Activated naive CD4-positive, alpha-beta T cell treated with anti-CD3 and anti-CD28 coated beads, Interleukin-2, amount 50 U/mL, for 72 hours (primary cell): ENCODE measurements around the gene CACNA1G. TPM values are rescaled to one million over a fixed set of nuclear protein-coding genes. Genes with fewer than 3 reads are reported as not detected.

Experiments
- ATAC-seq, 2 donors: fragments of 150-1000 bp; cut with Tn5 transposase; 2 replicates each; pipeline ENCODE4 v1.10.0; 2021; ENCODE audit warnings: mild to moderate bottlenecking in 2 of 2, moderate library complexity in 2 of 2
- DNase-seq, 2 donors: peaks; one replicate each; pipeline ENCODE4 v3.0.0; 2021 to 2022; ENCODE audit warnings: low spot score in 2 of 2
- H3K27ac Mint-ChIP-seq, 2 donors: one replicate each; pipeline ENCODE4 v1.8.0; 2022; ENCODE audit warnings: mild to moderate bottlenecking in 2 of 2, mixed read lengths in 2 of 2
- H3K36me3 Mint-ChIP-seq, 2 donors: one replicate each; pipeline ENCODE4 v1.8.0; 2022; ENCODE audit warnings: mixed read lengths in 2 of 2
- H3K9me3 Mint-ChIP-seq, 2 donors: one replicate each; pipeline ENCODE4 v1.8.0; 2022; ENCODE audit warnings: mixed read lengths in 2 of 2
- total RNA-seq, 2 donors: library from RNA; stranded (reverse); gene quantifications; one replicate each; pipeline ENCODE4 v1.2.3, GENCODE V29; 2022

CACNA1G gene
- total RNA-seq, 2 donors from 2014 or later = 0.14 TPM; not detected in 1

DNA sequence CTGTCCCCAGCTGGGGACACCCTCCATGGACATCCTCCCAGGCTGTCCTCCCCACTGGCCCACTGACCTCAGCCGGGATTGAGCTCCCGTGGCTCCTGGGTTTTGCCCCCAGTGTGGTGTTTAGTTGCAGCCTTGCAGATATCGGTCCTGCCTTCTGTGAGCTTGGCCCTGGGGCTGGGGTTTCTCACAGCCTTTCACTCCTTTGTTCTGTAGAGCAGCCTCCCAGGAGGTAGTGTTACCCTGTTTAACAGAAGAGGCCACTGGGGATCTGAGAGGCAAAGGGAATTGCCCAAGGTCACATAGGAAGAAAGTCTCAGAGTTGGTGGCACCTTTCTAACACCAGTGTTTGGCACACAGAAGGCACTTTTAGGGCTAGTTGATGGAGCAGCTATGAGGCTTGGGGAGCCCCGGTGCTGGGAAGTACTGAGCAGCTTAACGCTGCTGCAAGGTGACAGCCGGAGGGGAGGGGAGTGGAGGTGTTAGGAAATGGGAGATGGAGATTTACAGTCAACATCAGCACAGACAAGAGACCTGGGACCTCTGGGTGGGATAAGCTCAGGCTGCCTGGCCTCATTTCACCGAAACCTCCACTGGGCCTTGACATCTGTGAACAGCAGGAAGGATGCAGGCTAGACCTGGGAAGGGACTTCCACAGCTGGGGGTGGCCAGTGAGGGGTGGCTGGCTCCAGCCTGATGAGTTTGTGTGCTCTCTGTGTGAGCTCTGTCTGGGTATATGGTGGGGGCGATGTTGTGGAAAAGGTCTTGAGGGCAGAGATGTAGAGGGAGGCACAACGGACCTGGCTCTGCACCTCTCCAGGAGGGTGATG is 26.1 kb downstream of the CACNA1G start:
- ATAC-seq (no peak), DNase-seq (no peak)
- H3K36me3 Mint-ChIP-seq = no peaks in the 10 kb centered on the region
- H3K27ac Mint-ChIP-seq = peak overlapping the region in 1 of 2 donors; percentile 54
- no peaks in the 10 kb centered on the region for H3K9me3 Mint-ChIP-seq

DNA sequence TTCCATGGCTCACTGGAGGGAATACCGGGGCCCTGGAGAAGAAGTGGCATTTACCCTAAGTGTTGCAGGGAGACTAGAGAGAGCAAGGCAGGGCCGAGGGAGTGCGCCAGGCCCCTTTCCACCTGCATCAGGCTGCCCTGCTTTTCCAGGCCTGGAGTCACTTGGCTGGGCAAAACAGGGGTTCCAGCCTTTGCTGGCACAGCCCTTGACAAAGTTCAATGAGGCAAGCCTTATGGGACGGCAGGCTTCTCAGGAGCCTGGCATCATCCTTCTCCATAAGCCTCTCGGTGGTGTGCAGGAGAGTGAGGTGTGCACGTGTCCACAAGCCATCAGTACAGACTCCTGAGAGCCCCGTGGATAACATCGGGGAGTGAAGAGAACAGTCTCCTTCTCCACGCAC is 27.1 kb downstream of the CACNA1G start:
- no peaks in the 10 kb centered on the region for H3K9me3 Mint-ChIP-seq
- no peak for DNase-seq
- H3K27ac Mint-ChIP-seq = no peak overlapping the region

DNA sequence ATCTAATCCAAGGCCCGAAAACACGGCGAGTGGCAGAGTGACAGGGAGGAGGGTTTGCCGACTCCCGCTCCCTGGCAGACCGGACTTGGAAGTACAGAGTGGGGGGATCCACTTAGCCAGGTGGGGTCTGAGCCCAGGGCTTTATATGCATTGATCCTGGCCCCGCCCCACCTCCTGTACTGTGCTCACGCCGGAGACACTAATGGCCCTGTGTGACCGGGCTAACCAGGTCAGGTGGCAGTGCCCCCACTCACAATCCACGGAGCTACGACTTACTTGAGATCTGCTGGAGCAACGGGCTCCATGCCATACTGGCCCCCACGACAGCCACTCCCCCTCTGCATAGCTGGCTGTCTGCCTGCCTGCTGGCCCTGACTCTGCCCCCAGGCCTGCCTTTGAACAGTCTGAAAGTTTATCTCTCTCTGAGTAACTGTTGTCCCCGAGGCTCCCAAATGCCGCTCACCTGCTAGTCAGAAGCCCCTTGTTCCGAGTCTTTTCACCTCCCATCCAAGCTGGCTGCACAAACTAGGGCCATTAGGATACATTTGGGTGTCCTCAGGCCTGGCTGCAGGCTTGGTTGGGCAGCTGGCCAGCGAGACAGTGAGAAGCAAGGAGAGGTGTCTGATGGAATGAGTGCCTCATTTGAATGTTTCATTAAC is 28.0 kb downstream of the CACNA1G start:
- Mint-ChIP-seq H3K27ac (peak overlapping the region in 1 of 2 donors; percentile 68), H3K9me3 (no peaks in the 10 kb centered on the region), H3K36me3 (no peaks in the 10 kb centered on the region)
- ATAC-seq (no peak), DNase-seq (no peak)

More for the DNA sequence above, 27.1 kb downstream of the CACNA1G start:
- ATAC-seq = no peak
- H3K36me3 Mint-ChIP-seq = no peaks in the 10 kb centered on the region

DNA sequence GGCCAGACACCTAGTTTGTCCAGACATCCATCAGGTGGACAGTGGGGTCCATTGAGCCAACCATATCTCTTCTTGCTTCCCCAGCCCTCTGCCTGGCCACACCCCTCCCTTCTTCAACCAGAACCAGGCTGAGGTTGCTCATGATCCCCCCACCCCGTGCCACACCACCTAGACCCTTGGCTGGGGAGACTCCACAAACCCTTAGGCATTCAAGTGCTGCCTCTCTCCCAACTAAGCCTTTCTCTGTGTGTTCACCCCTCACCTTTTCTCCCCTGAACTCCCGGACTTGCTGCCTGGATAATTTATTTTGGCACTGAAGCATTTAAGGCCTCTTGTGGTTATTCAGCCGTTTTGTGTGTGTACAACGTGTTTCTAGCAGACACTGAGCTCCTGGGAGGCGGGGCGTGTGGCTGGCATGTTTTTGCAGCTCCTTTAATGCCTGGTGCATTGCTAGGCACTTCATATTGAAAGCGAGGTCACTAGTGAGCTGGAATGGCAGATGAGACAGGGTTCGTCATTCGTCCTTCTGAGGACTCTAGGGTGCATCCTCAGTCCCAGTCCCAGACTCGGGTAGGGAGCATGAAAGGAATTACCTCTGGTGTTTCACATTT is 28.7 kb downstream of the CACNA1G start:
- ATAC-seq = no peak
- Mint-ChIP-seq H3K27ac (no peak overlapping the region), H3K9me3 (no peaks in the 10 kb centered on the region), H3K36me3 (no peaks in the 10 kb centered on the region)
- DNase-seq = no peak

DNA sequence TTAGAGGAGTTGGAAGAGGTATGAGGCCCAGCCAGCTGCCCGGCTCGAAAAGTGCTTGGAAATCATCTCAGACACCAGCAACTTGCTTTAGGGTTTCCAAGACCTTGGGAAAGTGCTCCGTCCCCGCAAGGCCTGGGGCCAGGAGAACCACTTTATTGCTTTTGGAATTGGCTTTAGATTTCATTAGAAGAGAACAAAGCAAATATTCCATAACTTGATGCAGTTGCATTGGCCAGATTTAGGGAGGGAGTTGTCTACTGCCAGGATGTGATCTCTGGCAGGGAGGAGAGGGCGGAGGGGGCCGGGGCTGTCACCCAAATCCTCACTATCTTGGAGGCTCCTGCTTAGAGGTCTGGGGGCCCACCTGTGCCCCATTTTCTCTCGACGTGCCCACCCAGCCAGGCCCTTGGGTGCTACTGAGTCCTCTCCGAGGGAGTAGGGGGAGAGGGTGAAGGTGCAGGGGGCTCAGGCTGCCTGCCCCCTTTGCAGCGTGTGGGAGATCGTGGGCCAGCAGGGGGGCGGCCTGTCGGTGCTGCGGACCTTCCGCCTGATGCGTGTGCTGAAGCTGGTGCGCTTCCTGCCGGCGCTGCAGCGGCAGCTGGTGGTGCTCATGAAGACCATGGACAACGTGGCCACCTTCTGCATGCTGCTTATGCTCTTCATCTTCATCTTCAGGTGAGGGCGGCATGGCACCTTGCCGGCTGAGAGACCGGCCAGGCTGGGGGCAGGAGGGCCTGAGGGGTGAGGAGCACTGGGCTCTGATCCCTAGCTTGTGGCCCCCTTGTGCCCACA is 30.6 kb downstream of the CACNA1G start:
- no peaks in the 10 kb centered on the region for H3K9me3 Mint-ChIP-seq
- DNase-seq = no peak
- no peak for ATAC-seq
- no peaks in the 10 kb centered on the region for H3K36me3 Mint-ChIP-seq
- H3K27ac Mint-ChIP-seq = no peak overlapping the region

DNA sequence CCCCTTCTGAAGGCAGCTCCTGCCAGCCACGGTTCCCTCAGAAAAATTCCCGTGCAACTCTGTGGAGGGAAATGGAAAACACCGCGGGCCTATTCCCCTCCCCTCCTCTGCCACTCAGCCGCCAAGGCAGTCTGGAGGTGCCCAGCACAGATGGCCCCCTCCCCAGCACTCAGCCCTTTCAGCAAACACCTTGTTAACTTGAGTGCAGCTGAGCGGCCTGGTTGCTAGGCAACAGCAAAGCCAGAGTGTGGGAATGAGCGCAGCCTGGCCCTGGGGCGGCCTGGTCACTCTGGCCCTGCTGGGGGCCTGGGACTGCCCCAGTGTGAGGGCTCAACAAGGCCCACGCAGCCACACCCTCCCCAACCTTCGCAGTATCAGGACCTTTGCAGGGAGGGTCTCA is 32.8 kb downstream of the CACNA1G start:
- no peaks in the 10 kb centered on the region for H3K9me3 Mint-ChIP-seq
- DNase-seq = no peak
- no peak for ATAC-seq

DNA sequence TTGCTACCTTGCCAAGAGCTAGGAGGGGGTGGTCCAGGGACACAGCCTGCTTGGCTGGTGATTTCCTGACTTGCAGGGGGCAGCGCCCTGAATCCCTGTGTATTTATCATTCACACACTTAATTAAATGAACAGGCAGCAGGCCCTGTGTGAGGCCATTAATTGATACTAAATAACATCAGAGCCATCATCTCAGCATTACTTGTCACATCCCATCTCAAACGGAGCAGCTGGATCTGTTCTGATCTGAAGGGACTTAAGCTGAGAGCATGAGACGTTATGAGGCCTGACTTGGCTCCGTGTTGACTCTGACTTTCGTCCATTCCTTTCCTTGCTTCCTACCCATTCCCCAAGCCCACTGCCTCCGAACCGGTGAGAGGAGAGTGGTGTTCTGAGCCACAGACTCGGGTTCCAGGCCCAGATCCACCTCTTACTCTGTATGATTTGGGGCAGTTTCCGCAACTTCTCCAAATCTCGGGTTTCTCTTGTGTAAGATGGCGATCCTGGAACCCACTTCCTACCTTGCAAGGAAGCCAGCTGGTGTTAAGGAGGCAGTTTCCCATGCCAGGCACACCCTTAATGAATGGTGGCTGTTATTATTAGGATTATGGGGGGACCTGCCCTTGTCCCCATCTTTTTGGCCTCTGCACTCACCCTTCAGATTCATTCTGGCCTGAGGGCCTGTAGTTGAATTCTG is 33.8 kb downstream of the CACNA1G start:
- no peaks in the 10 kb centered on the region for H3K36me3 Mint-ChIP-seq
- no peaks in the 10 kb centered on the region for H3K9me3 Mint-ChIP-seq
- ATAC-seq (no peak), DNase-seq (no peak)
- H3K27ac Mint-ChIP-seq = no peak overlapping the region

More for the DNA sequence above, 32.8 kb downstream of the CACNA1G start:
- H3K27ac Mint-ChIP-seq = no peak overlapping the region
- H3K36me3 Mint-ChIP-seq = no peaks in the 10 kb centered on the region

DNA sequence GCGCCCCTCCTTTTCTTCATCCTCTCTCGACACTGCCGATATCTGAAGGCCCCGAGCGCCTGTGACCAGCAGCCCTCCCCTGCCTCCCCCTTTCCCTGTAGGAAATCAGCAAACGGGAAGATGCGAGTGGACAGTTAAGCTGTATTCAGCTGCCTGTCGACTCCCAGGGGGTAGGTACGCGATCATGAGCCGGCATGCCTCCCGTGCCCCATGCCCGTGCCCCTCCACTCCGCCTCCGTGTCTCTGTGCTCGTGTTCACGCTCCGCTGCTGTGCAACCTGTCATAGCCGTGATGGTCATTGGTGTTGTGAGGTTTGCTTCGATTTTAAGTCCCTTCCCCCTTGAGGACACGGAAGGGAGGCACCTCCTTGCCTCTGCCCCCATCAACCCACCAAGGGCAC is 34.4 kb downstream of the CACNA1G start:
- Mint-ChIP-seq H3K27ac (no peak overlapping the region), H3K36me3 (no peaks in the 10 kb centered on the region), H3K9me3 (no peaks in the 10 kb centered on the region)
- DNase-seq (no peak), ATAC-seq (no peak)

DNA sequence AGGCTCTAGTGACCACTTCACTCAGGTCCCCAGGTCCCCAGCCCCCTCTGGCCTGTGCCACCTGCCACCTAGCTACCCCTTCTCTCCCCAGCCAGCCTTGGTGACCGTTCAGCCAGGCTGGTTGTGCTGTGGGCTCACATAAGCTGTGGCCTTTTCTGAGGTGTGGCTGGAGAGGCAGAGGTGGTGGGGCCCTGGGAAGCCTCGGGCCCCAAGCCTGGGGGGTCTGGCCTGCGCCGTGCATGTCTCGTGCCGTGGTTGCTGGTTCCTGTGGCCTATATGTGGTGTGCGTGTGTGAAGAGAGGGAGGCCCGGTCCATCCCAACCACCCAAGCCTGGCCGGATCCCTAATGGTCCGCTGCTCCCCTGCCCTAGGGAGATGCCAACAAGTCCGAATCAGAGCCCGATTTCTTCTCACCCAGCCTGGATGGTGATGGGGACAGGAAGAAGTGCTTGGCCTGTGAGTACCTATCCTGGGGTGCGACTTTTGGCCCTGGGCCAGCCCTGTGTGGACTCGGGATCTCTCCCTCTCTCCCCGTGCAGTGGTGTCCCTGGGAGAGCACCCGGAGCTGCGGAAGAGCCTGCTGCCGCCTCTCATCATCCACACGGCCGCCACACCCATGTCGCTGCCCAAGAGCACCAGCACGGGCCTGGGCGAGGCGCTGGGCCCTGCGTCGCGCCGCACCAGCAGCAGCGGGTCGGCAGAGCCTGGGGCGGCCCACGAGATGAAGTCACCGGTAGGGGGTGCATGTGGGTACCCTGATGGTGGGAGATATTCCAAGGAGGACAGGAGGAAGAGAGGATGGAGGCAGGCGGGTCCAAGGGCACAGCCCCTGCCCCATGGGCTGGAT is 35.9 kb downstream of the CACNA1G start:
- Mint-ChIP-seq H3K9me3 (no peaks in the 10 kb centered on the region), H3K36me3 (no peaks in the 10 kb centered on the region), H3K27ac (no peak overlapping the region)
- DNase-seq = no peak
- ATAC-seq = no peak

DNA sequence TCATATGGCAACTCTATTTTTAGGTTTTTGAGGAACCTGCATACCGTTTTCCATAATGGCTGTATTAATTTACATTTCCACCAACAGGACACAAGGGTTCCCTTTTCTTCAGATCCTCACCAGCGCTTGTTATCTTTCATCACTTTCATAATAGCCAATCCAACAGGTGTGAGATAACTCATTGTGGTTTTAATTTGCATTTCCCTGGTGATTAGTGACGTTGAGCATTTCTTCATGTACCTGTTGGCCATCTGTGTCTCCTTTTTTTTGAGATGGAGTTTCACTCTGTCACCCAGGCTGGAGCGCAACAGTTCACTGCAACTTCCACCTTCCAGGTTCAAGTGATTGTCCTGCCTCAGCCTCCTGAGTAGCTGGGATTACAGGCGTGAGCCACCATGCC is 38.0 kb downstream of the CACNA1G start:
- ATAC-seq (no peak), DNase-seq (no peak)
- no peaks in the 10 kb centered on the region for H3K36me3 Mint-ChIP-seq

DNA sequence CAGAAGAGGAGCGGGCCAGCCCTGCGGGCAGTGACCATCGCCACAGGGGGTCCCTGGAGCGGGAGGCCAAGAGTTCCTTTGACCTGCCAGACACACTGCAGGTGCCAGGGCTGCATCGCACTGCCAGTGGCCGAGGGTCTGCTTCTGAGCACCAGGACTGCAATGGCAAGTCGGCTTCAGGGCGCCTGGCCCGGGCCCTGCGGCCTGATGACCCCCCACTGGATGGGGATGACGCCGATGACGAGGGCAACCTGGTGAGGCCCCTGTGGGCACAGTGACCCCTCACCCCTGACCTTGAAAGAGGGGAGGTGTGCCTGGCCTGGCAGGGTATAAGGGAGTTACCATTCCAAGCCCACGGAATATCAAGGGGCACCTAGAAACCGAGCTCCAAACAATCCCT is 39.1 kb downstream of the CACNA1G start:
- ATAC-seq (no peak), DNase-seq (no peak)
- no peaks in the 10 kb centered on the region for H3K9me3 Mint-ChIP-seq

More for the DNA sequence above, 38.0 kb downstream of the CACNA1G start:
- Mint-ChIP-seq H3K27ac (no peak overlapping the region), H3K9me3 (no peaks in the 10 kb centered on the region)

DNA sequence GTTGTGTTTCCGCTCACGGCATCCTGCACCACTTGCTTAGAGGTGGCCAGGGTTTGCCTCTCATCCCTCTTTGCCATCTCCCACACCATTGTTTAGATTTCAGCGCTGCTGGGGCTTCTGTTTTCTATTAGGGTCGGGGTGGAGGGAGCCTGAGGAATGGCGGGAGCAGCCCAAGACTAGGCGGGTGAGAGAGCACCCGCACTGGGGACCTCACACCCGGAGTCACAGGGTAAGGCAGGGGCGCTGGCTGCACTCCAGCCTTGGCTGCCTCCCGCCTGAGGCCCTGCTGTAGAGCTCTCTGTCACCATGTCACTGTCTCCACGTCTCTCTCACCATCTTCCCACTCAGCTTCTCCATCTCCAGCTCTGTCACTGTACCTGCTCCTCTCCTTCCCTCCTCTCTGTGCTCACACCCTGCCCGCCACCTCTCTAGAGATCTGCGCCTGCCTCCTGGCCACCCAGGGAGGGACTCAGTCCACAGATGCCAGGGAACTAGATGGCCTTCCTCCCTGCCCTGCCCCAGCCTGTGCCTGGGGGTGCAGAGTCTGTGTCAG is 41.4 kb downstream of the CACNA1G start:
- DNase-seq (no peak), ATAC-seq (no peak)
- H3K27ac Mint-ChIP-seq = peak overlapping the region in 1 of 2 donors; percentile 47
- no peaks in the 10 kb centered on the region for H3K36me3 Mint-ChIP-seq
- H3K9me3 Mint-ChIP-seq = no peaks in the 10 kb centered on the region

More for the DNA sequence above, 39.1 kb downstream of the CACNA1G start:
- no peaks in the 10 kb centered on the region for H3K36me3 Mint-ChIP-seq
- no peak overlapping the region for H3K27ac Mint-ChIP-seq

DNA sequence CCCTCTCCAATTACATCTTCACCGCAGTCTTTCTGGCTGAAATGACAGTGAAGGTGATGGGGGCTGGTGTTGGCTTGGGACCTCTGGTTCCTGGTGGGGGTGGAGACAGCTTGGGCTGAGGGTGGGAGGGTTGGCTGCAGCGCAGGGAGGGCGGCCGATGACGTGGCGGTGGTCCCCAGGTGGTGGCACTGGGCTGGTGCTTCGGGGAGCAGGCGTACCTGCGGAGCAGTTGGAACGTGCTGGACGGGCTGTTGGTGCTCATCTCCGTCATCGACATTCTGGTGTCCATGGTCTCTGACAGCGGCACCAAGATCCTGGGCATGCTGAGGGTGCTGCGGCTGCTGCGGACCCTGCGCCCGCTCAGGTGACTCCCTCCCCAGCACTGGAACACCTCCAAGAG is 42.3 kb downstream of the CACNA1G start:
- Mint-ChIP-seq H3K9me3 (no peaks in the 10 kb centered on the region), H3K27ac (no peak overlapping the region), H3K36me3 (no peaks in the 10 kb centered on the region)
- ATAC-seq = no peak
- DNase-seq = no peak

DNA sequence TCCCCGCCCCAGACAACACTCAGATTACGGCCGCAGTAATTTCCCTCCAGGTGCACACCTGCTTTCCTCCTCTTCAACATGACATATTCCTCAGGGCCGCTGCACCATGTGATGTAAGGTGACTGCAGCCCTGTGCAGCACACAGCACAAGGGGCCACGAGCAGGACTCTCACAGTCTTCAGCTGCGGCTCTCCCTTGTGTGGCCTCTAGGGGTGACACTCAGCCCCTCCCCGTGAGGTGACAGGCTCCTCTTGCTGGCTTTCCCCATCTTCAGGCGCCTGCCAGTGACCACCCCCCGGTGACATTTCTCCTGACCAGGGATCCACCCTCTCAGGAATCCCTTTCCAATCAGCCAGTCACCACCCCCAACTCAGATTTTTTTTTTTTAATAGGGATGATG is 42.8 kb downstream of the CACNA1G start:
- peak in 1 of 2 donors; percentile 53 for ATAC-seq
- Mint-ChIP-seq H3K36me3 (no peaks in the 10 kb centered on the region), H3K27ac (no peak overlapping the region), H3K9me3 (no peaks in the 10 kb centered on the region)
- no peak for DNase-seq

DNA sequence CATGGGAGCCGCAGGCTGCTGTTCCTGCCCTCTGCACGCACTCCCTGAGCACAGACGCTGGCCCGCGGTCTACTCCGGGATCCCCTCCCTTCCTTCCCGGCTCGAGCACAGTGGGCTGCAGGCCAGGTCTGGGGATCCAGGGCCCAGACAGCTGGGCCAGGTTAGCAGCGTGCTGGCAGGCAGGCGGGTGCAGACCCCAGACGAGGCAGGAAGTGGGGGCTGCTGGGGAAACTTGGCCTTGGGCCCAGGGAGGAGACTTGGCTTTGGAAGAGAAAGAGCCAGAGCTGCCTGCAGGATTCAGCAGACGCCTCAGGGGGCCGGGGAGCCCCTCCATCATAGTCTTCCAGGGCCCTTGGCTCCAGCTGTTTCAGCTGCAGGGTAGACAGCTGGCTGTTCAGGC is 44.0 kb downstream of the CACNA1G start:
- no peak for ATAC-seq
- DNase-seq = no peak
- H3K36me3 Mint-ChIP-seq = no peaks in the 10 kb centered on the region
- no peak overlapping the region for H3K27ac Mint-ChIP-seq
- no peaks in the 10 kb centered on the region for H3K9me3 Mint-ChIP-seq
